Measurements from ENCODE around the gene PPP2R3C.
"Not testable (repeated sequence)": the region's sequence is repeated elsewhere in the genome, so short reads cannot be mapped to it uniquely, and the experiment has no call there.

Gene PPP2R3C

DNA sequence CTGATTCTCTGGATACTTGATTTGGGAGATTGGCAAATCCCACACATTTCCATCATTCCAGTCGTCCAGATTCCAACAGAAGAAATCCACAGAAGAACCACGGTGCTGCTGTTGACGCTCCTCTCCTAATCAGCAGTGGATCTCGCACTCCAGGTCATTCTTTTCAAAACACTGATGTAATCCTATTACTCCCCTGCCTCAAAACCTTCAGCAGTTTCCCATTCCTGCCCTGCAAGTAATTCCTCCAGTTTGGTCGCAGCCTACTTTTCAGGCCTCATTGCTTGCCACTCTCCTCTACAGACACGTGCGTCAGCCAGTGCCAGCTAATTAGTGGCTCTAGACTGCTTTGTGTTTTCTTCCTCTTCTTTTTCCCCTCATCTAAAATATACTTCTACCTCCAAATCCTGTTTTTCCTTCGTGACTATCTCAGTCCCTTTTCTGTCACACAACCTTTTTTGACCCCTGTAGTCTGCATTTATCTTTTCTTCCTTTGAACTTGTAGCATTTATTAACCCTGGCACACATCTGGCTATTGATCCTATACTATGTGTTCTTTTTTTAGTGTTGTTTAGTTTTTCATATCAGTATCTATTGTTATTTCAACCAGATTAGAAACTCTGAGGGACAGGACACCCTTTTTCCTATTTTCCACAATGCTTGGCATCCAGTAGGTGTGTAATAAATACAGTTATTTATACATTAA is 37.3 kb upstream of the PPP2R3C start:
- H3K4me3 ChIP-seq (ENCODE audit: low read length) = no peak overlapping the region
- DNase-seq (ENCODE audit: low read depth) = peak; percentile 84
- TF ChIP-seq, protein P1, sequence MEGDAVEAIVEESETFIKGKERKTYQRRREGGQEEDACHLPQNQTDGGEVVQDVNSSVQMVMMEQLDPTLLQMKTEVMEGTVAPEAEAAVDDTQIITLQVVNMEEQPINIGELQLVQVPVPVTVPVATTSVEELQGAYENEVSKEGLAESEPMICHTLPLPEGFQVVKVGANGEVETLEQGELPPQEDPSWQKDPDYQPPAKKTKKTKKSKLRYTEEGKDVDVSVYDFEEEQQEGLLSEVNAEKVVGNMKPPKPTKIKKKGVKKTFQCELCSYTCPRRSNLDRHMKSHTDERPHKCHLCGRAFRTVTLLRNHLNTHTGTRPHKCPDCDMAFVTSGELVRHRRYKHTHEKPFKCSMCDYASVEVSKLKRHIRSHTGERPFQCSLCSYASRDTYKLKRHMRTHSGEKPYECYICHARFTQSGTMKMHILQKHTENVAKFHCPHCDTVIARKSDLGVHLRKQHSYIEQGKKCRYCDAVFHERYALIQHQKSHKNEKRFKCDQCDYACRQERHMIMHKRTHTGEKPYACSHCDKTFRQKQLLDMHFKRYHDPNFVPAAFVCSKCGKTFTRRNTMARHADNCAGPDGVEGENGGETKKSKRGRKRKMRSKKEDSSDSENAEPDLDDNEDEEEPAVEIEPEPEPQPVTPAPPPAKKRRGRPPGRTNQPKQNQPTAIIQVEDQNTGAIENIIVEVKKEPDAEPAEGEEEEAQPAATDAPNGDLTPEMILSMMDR (conservative IDR thresholded peaks at IDR 0.05; ENCODE audit: low read depth, low read length) = no peak

DNA sequence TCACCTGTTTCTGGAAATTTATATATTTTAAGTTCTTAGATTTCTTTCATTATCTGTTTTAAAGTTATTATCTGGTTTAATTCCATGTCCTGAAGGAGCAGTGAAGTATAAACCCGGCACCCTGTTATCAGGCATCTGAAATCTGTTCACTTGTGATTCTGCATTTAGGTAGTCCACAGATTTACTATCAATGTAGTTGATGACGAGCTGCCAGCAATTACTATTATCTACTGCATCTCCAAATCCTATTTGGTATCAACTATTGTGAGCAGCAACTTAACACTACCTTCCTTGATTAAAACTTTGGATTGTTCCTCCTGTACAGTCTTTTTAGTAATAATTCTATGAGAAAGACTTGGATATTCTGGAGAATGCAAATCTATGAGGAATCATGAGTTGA is 36.7 kb upstream of the PPP2R3C start:
- DNase-seq (ENCODE audit: low read depth) = no peak
- no peak overlapping the region for H3K4me3 ChIP-seq (ENCODE audit: low read length)
- TF ChIP-seq, protein P1 (conservative IDR thresholded peaks at IDR 0.05; ENCODE audit: low read depth, low read length) = no peak

DNA sequence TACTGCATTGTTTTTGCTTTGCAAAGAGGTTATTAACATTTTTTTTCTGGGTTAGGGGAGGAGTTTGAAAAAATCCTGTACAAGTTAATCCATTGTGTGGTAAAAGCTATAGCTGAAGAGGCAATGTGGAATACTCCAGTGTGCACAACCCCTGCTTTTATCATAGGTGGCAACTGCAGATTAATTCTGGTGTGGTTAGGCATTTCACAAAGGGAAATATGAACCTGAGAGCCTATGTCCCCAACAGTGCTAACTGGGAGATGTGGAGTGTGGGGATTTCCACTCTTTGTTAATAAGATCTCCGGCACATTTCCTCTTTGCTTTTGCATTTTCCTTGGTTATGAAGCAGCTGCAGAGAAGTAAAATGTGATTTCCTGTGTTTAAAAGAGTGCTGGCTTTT is 34.2 kb upstream of the PPP2R3C start:
- no peak for DNase-seq (ENCODE audit: low read depth)
- TF ChIP-seq, protein P1 (conservative IDR thresholded peaks at IDR 0.05; ENCODE audit: low read depth, low read length) = no peak
- no peak overlapping the region for H3K4me3 ChIP-seq (ENCODE audit: low read length)

DNA sequence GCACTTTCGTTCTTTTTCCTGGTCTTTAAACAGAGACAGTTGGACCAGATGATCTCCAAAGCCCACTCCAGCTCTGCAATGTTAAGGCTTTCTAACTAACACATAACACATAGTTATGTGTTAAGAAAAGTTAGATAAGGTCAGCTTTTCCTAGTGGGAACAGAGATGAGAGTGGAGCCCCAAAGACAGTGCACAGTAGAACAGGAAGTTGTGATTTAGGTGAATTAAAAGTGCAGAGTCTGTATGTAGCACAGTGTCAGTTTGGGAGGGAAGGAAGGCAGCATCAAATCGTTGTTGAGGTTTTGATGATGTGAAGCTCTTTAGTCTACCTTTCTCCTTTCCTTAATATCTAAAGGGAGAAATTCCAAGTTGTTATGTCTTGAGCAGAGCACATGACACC is 32.2 kb upstream of the PPP2R3C start:
- TF ChIP-seq, protein P1 (conservative IDR thresholded peaks at IDR 0.05; ENCODE audit: low read depth, low read length) = no peak
- no peak overlapping the region for H3K4me3 ChIP-seq (ENCODE audit: low read length)
- DNase-seq (ENCODE audit: low read depth) = no peak

DNA sequence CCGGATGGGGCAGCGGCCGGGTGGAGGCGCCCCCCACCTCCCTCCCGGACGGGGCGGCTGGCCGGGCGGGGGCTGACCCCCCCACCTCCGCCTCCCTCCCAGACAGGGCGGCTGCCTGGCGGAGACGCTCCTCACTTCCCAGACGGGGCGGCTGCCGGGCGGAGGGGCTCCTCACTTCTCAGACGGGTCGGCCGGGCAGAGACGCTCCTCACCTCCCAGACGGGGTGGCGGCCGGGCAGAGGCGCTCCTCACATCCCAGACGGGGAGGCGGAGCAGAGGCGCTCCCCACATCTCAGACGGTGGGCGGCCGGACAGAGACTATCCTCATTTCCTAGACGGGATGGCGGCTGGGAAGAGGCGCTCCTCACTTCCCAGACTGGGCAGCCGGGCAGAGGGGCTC is 30.7 kb upstream of the PPP2R3C start:
- DNase-seq (ENCODE audit: low read depth); H3K4me3 ChIP-seq (ENCODE audit: low read length): not testable (repeated sequence)

DNA sequence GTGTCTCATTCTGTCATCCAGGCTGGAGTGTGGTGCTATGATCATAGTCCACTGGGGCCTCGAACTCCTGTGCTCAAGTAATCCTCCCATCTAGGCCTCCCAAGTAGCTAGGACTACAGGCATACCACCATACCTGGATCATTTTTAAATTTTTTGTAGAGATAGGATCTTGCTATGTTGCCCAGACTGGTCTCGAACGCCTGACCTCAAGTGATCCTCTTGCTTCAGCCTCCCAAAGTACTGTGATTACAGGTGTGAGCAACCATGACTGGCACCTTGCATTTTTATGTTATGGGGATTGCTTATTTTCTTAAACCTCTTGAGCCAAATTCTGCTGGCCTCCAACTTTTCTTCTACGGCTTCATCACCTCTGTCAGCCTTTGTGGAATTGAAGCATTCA is 27.4 kb upstream of the PPP2R3C start:
- TF ChIP-seq, protein P1 (conservative IDR thresholded peaks at IDR 0.05; ENCODE audit: low read depth, low read length) = no peak
- DNase-seq (ENCODE audit: low read depth) = no peak
- no peak overlapping the region for H3K4me3 ChIP-seq (ENCODE audit: low read length)

DNA sequence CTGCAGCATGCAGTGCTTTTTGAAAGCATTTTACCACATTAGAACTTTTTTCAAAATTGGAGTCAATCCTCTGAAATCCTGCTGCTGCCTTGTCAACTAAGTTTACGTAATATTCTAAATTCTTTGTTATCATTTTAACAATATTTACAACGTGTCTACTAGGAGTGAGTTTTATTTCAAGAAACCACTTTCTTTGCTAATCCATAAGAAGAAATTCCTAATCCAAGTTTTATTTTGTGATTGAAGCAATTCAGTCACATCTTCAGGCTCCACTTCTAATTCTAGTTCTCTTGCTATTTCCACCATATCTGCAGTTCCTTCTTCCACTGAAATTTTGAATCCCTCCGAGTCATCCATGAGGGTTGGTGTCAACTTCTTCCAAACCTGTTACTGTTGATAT is 25.9 kb upstream of the PPP2R3C start:
- no peak overlapping the region for H3K4me3 ChIP-seq (ENCODE audit: low read length)
- no peak for DNase-seq (ENCODE audit: low read depth)
- TF ChIP-seq, protein P1 (conservative IDR thresholded peaks at IDR 0.05; ENCODE audit: low read depth, low read length) = no peak
